ENCODE measurements around the gene GPATCH2.

GPATCH2 gene

GRCh38 chr1:217482356-217483102 lies 148.4 kb downstream of the GPATCH2 start:
- no peak overlapping the region for H3K27ac ChIP-seq (ENCODE audit: low read depth, low read length, poor library complexity, severe bottlenecking)
- no peak overlapping the region for H3K9ac ChIP-seq (ENCODE audit: low read length)
- no peak overlapping the region for H3K4me2 ChIP-seq (ENCODE audit: low read length)
- H3K4me1 ChIP-seq (ENCODE audit: insufficient read depth, low read length, severe bottlenecking), result no peaks in the 10 kb centered on the region
- TF ChIP-seq EZH2 (IDR thresholded peaks at IDR 0.05; ENCODE audit: borderline replicate concordance, low read length), result no peak
- TF ChIP-seq CTCF (IDR thresholded peaks at IDR 0.05; ENCODE audit: low read length), result no peak
- H3F3A ChIP-seq (ENCODE audit: insufficient read depth, low read length), result no peaks in the 10 kb centered on the region
- H4K20me1 ChIP-seq (ENCODE audit: insufficient read depth, low read length), result no peaks in the 10 kb centered on the region
- H3K27me3 ChIP-seq (ENCODE audit: insufficient read depth, low read length), result no peaks in the 10 kb centered on the region
- H3K36me3 ChIP-seq (ENCODE audit: insufficient read depth, low read length), result no peaks in the 10 kb centered on the region
- no peak overlapping the region for H3K4me3 ChIP-seq (ENCODE audit: low read depth, low read length, poor library complexity, severe bottlenecking)
- H3K79me2 ChIP-seq (ENCODE audit: insufficient read depth, low read length), result no peaks in the 10 kb centered on the region
- H3K9me2 ChIP-seq (ENCODE audit: low read depth, low read length), result no peaks in the 10 kb centered on the region
- H2AFZ ChIP-seq (ENCODE audit: low read length), result no peak overlapping the region
- H3K9me3 ChIP-seq (ENCODE audit: low read length), result no peaks in the 10 kb centered on the region

GRCh38 chr1:217478450-217478849 lies 152.4 kb downstream of the GPATCH2 start:
- no peaks in the 10 kb centered on the region for H3K9me2 ChIP-seq (ENCODE audit: low read depth, low read length)

DNA sequence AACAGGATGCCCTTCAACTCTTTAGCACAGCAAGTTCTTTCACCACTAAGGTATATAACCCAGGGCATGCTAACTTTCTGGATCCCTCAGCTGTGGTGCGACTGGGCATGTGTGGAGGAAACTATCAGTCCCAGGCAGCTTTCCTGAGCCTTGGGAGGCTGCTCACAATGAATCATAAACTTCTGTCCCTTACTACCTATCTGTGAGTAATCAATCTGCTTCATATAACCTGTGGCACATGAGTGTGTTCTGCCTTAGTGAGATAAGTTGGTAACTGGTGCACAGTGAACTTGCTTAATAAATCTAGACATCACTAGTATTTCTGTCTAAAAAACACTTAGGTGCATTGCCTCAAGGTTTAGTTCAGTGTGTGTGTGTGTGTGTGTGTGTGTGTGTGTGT lies 158.0 kb downstream of the GPATCH2 start:
- no peaks in the 10 kb centered on the region for H3K79me2 ChIP-seq (ENCODE audit: insufficient read depth, low read length)
- no peak for TF ChIP-seq CTCF (IDR thresholded peaks at IDR 0.05; ENCODE audit: low read length)
- TF ChIP-seq EZH2 (IDR thresholded peaks at IDR 0.05; ENCODE audit: borderline replicate concordance, low read length), result no peak
- no peaks in the 10 kb centered on the region for H3K27me3 ChIP-seq (ENCODE audit: insufficient read depth, low read length)
- H3K4me2 ChIP-seq (ENCODE audit: low read length), result no peak overlapping the region
- no peak overlapping the region for H3K4me3 ChIP-seq (ENCODE audit: low read depth, low read length, poor library complexity, severe bottlenecking)
- no peaks in the 10 kb centered on the region for H3K9me2 ChIP-seq (ENCODE audit: low read depth, low read length)
- no peaks in the 10 kb centered on the region for H4K20me1 ChIP-seq (ENCODE audit: insufficient read depth, low read length)
- H3F3A ChIP-seq (ENCODE audit: insufficient read depth, low read length), result no peaks in the 10 kb centered on the region
- no peak overlapping the region for H3K27ac ChIP-seq (ENCODE audit: low read depth, low read length, poor library complexity, severe bottlenecking)
- no peaks in the 10 kb centered on the region for H3K9me3 ChIP-seq (ENCODE audit: low read length)
- H3K36me3 ChIP-seq (ENCODE audit: insufficient read depth, low read length), result no peaks in the 10 kb centered on the region
- no peaks in the 10 kb centered on the region for H3K4me1 ChIP-seq (ENCODE audit: insufficient read depth, low read length, severe bottlenecking)
- no peak overlapping the region for H3K9ac ChIP-seq (ENCODE audit: low read length)
- no peak overlapping the region for H2AFZ ChIP-seq (ENCODE audit: low read length)

More at GRCh38 chr1:217478450-217478849, 152.4 kb downstream of the GPATCH2 start:
- TF ChIP-seq EZH2 (IDR thresholded peaks at IDR 0.05; ENCODE audit: borderline replicate concordance, low read length), result no peak
- no peak for TF ChIP-seq CTCF (IDR thresholded peaks at IDR 0.05; ENCODE audit: low read length)
- no peaks in the 10 kb centered on the region for H3K4me1 ChIP-seq (ENCODE audit: insufficient read depth, low read length, severe bottlenecking)
- H3K27ac ChIP-seq (ENCODE audit: low read depth, low read length, poor library complexity, severe bottlenecking), result no peak overlapping the region
- H2AFZ ChIP-seq (ENCODE audit: low read length), result no peak overlapping the region
- H3K36me3 ChIP-seq (ENCODE audit: insufficient read depth, low read length), result no peaks in the 10 kb centered on the region
- no peaks in the 10 kb centered on the region for H3K79me2 ChIP-seq (ENCODE audit: insufficient read depth, low read length)
- H3K4me3 ChIP-seq (ENCODE audit: low read depth, low read length, poor library complexity, severe bottlenecking), result no peak overlapping the region
- no peak overlapping the region for H3K9ac ChIP-seq (ENCODE audit: low read length)
- H3K9me3 ChIP-seq (ENCODE audit: low read length), result no peaks in the 10 kb centered on the region
- no peak overlapping the region for H3K4me2 ChIP-seq (ENCODE audit: low read length)
- no peaks in the 10 kb centered on the region for H3K27me3 ChIP-seq (ENCODE audit: insufficient read depth, low read length)
- H3F3A ChIP-seq (ENCODE audit: insufficient read depth, low read length), result no peaks in the 10 kb centered on the region
- no peaks in the 10 kb centered on the region for H4K20me1 ChIP-seq (ENCODE audit: insufficient read depth, low read length)
